ENCODE data around the gene ATAD5.

- TF ChIP-seq CTCF (IDR thresholded peaks at IDR 0.05; ENCODE audit: insufficient read depth, low read length, poor library complexity, severe bottlenecking) = no peak
- no peak for TF ChIP-seq EZH2phosphoT487 (conservative IDR thresholded peaks at IDR 0.05; ENCODE audit: low read length)
Observed at GRCh38 chr17:30838202-30838807, 6.5 kb downstream of the ATAD5 start.
